H9 (cell line): ENCODE data around the gene PSMA6. TPM values are rescaled to one million over a fixed set of nuclear protein-coding genes. Genes with fewer than 3 reads are reported as not detected.

ENCODE experiments used
- DNase-seq: peaks from one replicate; pipeline ENCODE4 v3.0.0-alpha.2; 2017
- H2AFZ ChIP-seq: one replicate; pipeline ENCODE4 v1.6.1; 2013; ENCODE audit warnings: mild to moderate bottlenecking, low read length, control low read depth, moderate library complexity
- H2AK5ac ChIP-seq: 2 replicates; pipeline ENCODE4 v1.6.1; 2013; ENCODE audit warnings: low read length, control low read depth, mixed read lengths; ENCODE audit not compliant: insufficient read length
- H2BK120ac ChIP-seq: one replicate; pipeline ENCODE4 v1.6.1; 2013; ENCODE audit warnings: low read depth, mild to moderate bottlenecking, low read length, control low read depth, inconsistent platforms; ENCODE audit not compliant: poor library complexity, severe bottlenecking
- H2BK12ac ChIP-seq: 2 replicates; pipeline ENCODE4 v1.6.1; 2013; ENCODE audit warnings: low read length, control low read depth, mixed read lengths, low read depth; ENCODE audit not compliant: insufficient read length
- H2BK15ac ChIP-seq: 2 replicates; pipeline ENCODE4 v1.6.1; 2013; ENCODE audit warnings: low read depth, low read length, control low read depth
- H2BK20ac ChIP-seq: one replicate; pipeline ENCODE4 v1.6.1; 2013; ENCODE audit warnings: low read depth, mild to moderate bottlenecking, low read length, control low read depth, inconsistent platforms; ENCODE audit not compliant: poor library complexity, severe bottlenecking
- H2BK5ac ChIP-seq: 2 replicates; pipeline ENCODE4 v1.6.1; 2013; ENCODE audit warnings: low read length, control low read depth, mixed read lengths; ENCODE audit not compliant: insufficient read length
- H3K14ac ChIP-seq: 2 replicates; pipeline ENCODE4 v1.6.1; 2013; ENCODE audit warnings: low read length, control low read depth; ENCODE audit not compliant: insufficient read depth
- H3K18ac ChIP-seq: 2 replicates; pipeline ENCODE4 v1.6.1; 2013; ENCODE audit warnings: low read depth, mild to moderate bottlenecking, mixed read lengths, low read length, control low read depth; ENCODE audit not compliant: insufficient read length
- H3K23ac ChIP-seq: 2 replicates; pipeline ENCODE4 v1.6.1; 2013; ENCODE audit warnings: low read length, control low read depth, mixed read lengths, low read depth; ENCODE audit not compliant: insufficient read length
- H3K23me2 ChIP-seq: 2 replicates; pipeline ENCODE4 v1.6.1; 2013; ENCODE audit warnings: low read depth, mild to moderate bottlenecking, mixed read lengths, low read length, control low read depth; ENCODE audit not compliant: insufficient read length, poor library complexity, severe bottlenecking
- H3K27ac ChIP-seq: 2 replicates; pipeline ENCODE4 v1.5.1; 2013; ENCODE audit warnings: low read length, control low read depth, mixed read lengths, low read depth; ENCODE audit not compliant: insufficient read length
- H3K27me3 ChIP-seq: 2 replicates; pipeline ENCODE4 v1.6.1; 2013; ENCODE audit warnings: low read length, control low read depth, inconsistent platforms; ENCODE audit not compliant: insufficient read depth
- H3K4ac ChIP-seq: 2 replicates; pipeline ENCODE4 v1.6.1; 2013; ENCODE audit warnings: low read depth, mild to moderate bottlenecking, control low read depth, inconsistent platforms, low read length, moderate library complexity
- H3K4me1 ChIP-seq: 2 replicates; pipeline ENCODE4 v1.6.1; 2013; ENCODE audit warnings: low read length, control low read depth, inconsistent platforms; ENCODE audit not compliant: insufficient read depth
- H3K4me2 ChIP-seq: 2 replicates; pipeline ENCODE4 v1.6.1; 2013; ENCODE audit warnings: low read length, control low read depth, mixed read lengths; ENCODE audit not compliant: insufficient read length, insufficient read depth
- H3K56ac ChIP-seq: 2 replicates; pipeline ENCODE4 v1.6.1; 2013; ENCODE audit warnings: low read depth, mild to moderate bottlenecking, mixed read lengths, low read length, control low read depth; ENCODE audit not compliant: insufficient read length
- H3K79me1 ChIP-seq: 2 replicates; pipeline ENCODE4 v1.6.1; 2013; ENCODE audit warnings: low read depth, mild to moderate bottlenecking, moderate library complexity, low read length, control low read depth, inconsistent platforms; ENCODE audit not compliant: insufficient read depth, poor library complexity, severe bottlenecking
- H3K79me2 ChIP-seq: 2 replicates; pipeline ENCODE4 v1.6.1; 2013; ENCODE audit warnings: low read length, control low read depth, inconsistent platforms; ENCODE audit not compliant: insufficient read depth
- H3K9ac ChIP-seq: 2 replicates; pipeline ENCODE4 v1.6.1; 2013; ENCODE audit warnings: low read length, control low read depth, mixed read lengths; ENCODE audit not compliant: insufficient read length; ENCODE audit errors: extremely low read depth
- H3K9me3 ChIP-seq: one replicate; pipeline ENCODE4 v1.6.1; 2013; ENCODE audit warnings: low read depth, low read length, inconsistent platforms; ENCODE audit not compliant: control insufficient read depth
- H3T11ph ChIP-seq: one replicate; pipeline ENCODE4 v1.6.1; 2013; ENCODE audit warnings: mild to moderate bottlenecking, low read length, control low read depth, inconsistent platforms
- H4K20me1 ChIP-seq: one replicate; pipeline ENCODE4 v1.6.1; 2013; ENCODE audit not compliant: control insufficient read depth, insufficient read length, insufficient read depth
- H4K5ac ChIP-seq: 2 replicates; pipeline ENCODE4 v1.6.1; 2013; ENCODE audit warnings: low read depth, mild to moderate bottlenecking, mixed read lengths, low read length, control low read depth; ENCODE audit not compliant: insufficient read length
- H4K8ac ChIP-seq: replicated peaks from 2 replicates; pipeline ENCODE4 v1.6.1; 2013; ENCODE audit warnings: low read length, control low read depth, mixed read lengths, low read depth; ENCODE audit not compliant: insufficient read length
- H4K91ac ChIP-seq: 2 replicates; pipeline ENCODE4 v1.6.1; 2013; ENCODE audit warnings: low read depth, mild to moderate bottlenecking, moderate library complexity, mixed read lengths, low read length, control low read depth; ENCODE audit not compliant: insufficient read length
- H3K27ac Mint-ChIP-seq, 3 experiments: 2 replicates in 2 of 3; 3 replicates in 1 of 3; pipeline ENCODE4 v1.8.0; 2020 to 2021; ENCODE audit warnings: mixed read lengths in 3 of 3, mild to moderate bottlenecking in 1 of 3, moderate library complexity in 1 of 3
- H3K27me3 Mint-ChIP-seq: 2 replicates; pipeline ENCODE4 v1.8.0; 2021; ENCODE audit warnings: low read depth, mild to moderate bottlenecking, moderate library complexity, mixed read lengths
- H3K36me3 Mint-ChIP-seq, 3 experiments: 2 replicates in 2 of 3; 3 replicates in 1 of 3; pipeline ENCODE4 v1.8.0; 2020 to 2021; ENCODE audit warnings: low read depth in 3 of 3, mixed read lengths in 3 of 3; ENCODE audit not compliant: insufficient read depth in 1 of 3
- H3K4me1 Mint-ChIP-seq, 2 experiments: 2 replicates each; pipeline ENCODE4 v1.8.0; 2020; ENCODE audit warnings: mixed read lengths in 2 of 2
- H3K4me3 Mint-ChIP-seq, 2 experiments: 2 replicates in 1 of 2; 3 replicates in 1 of 2; pipeline ENCODE4 v1.8.0; 2020 to 2021; ENCODE audit warnings: mild to moderate bottlenecking in 2 of 2, mixed read lengths in 2 of 2, moderate library complexity in 1 of 2
- H3K9me3 Mint-ChIP-seq, 2 experiments: 2 replicates in 1 of 2; 3 replicates in 1 of 2; pipeline ENCODE4 v1.8.0; 2020; ENCODE audit warnings: mild to moderate bottlenecking in 2 of 2, mixed read lengths in 2 of 2, moderate library complexity in 1 of 2
- CTCF ChIP-seq: fragments of 200-600 bp; sonication (generic); conservative IDR thresholded peaks from 3 replicates; pipeline ENCODE4 v1.8.0; 2021; ENCODE audit warnings: antibody characterized with exemption, mild to moderate bottlenecking
- WGBS: extraction: QIAGEN DNeasy Blood & Tissue Kit; methylation state at CpG from one replicate; pipeline ENCODE4 v1.1.7; 2013; ENCODE audit warnings: missing lambda C conversion rate, low lambda C conversion rate, mixed read lengths; ENCODE audit not compliant: insufficient read length; ENCODE audit errors: extremely low coverage; 5-methylcytosine and 5-hydroxymethylcytosine counted together
- total RNA-seq: library from RNA; stranded (reverse); gene quantifications from 2 replicates; pipeline ENCODE4 v1.2.1, GENCODE V29; 2021

Gene PSMA6
- total RNA-seq, 1 experiment from 2014 or later, result 255 TPM

DNA sequence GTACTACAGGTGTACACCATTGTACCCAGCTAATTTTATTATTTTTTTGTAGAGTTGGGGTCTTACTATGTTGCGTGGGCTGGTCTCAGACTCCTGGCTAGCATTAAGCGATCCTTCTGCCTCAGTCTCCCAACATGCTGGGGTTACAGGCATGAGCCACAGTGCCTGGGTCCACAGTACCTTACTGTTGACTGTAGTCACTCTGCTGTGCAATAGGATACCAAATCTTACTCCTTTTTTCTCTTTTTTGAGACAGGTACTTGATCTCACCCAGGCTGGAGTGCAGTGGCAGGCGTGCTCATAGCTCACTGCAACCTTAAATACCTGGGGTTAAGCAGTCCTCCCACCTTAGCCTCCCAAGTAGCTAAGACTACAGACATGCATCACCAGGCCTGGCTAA, 25.6 kb downstream of the PSMA6 start:
- H3K4me1 ChIP-seq, result no peaks in the 10 kb centered on the region
- no peak overlapping the region for H2AFZ ChIP-seq
- no peak overlapping the region for H4K8ac ChIP-seq
- Mint-ChIP-seq H3K27ac (no peak overlapping the region), H3K9me3 (no peaks in the 10 kb centered on the region), H3K36me3 (peaks cover 15 to 54% (median 46%) of the 10 kb centered on the region in 3 experiments; a peak in 6 of 7 replicates), H3K4me3 (no peak overlapping the region), H3K27me3 (no peaks in the 10 kb centered on the region), H3K4me1 (no peaks in the 10 kb centered on the region)
- no peak overlapping the region for H2BK12ac ChIP-seq
- H3K9ac ChIP-seq, result no peak overlapping the region
- no peaks in the 10 kb centered on the region for H3K27me3 ChIP-seq
- H3T11ph ChIP-seq, result no peak overlapping the region
- no peak overlapping the region for H4K5ac ChIP-seq
- no CpG with 5 or more reads among the region's 3 CpGs for WGBS
- H2BK15ac ChIP-seq, result no peak overlapping the region
- DNase-seq, result no peak
- H3K79me2 ChIP-seq, result no peaks in the 10 kb centered on the region
- H4K20me1 ChIP-seq, result no peaks in the 10 kb centered on the region
- no peak overlapping the region for H3K18ac ChIP-seq
- H3K79me1 ChIP-seq, result no peaks in the 10 kb centered on the region
- H2BK20ac ChIP-seq, result no peak overlapping the region
- no peak overlapping the region for H3K14ac ChIP-seq
- H4K91ac ChIP-seq, result no peak overlapping the region
- no peaks in the 10 kb centered on the region for H3K23me2 ChIP-seq
- H3K4me2 ChIP-seq, result no peak overlapping the region
- H3K56ac ChIP-seq, result no peak overlapping the region
- H2AK5ac ChIP-seq, result no peak overlapping the region
- no peak for TF ChIP-seq CTCF
- H3K4ac ChIP-seq, result no peak overlapping the region
- H2BK5ac ChIP-seq, result no peak overlapping the region
- no peaks in the 10 kb centered on the region for H3K9me3 ChIP-seq
- no peak overlapping the region for H3K23ac ChIP-seq
- H3K27ac ChIP-seq, result no peak overlapping the region
- no peak overlapping the region for H2BK120ac ChIP-seq
